ENCODE results near the gene SUPT3H.

SUPT3H gene

DNA sequence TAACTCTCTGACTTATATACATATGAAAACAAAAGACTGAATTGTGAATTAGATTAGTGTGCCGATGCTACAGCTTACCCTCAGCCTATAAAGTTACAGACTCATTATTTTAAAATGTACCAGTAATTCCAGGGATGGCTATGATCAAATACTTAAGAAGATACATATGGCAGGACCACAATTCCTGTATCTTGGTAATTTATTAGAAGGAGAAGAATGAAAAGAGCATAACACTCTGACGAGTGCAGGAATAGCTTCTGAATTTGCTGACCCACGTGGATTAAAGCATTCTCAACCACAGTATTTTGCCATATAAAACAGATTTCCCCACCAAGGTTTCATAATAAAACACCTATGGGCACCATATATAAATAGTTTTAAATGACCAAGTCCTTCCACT is 418.1 kb downstream of the SUPT3H start:
- no peaks in the 10 kb centered on the region for H3K36me3 ChIP-seq (ENCODE audit: insufficient read depth, low read length)
- no peak overlapping the region for H3K27ac ChIP-seq (ENCODE audit: low read depth, low read length)
- no peak overlapping the region for H2AFZ ChIP-seq (ENCODE audit: low read length, unreplicated experiment)
- no peaks in the 10 kb centered on the region for H3K27me3 ChIP-seq (ENCODE audit: insufficient read depth, low read length)
- H3K4me1 ChIP-seq (ENCODE audit: control insufficient read depth, insufficient read depth, low read length, unreplicated experiment) = peaks cover 11% of the 10 kb centered on the region
- no peaks in the 10 kb centered on the region for H3K79me2 ChIP-seq (ENCODE audit: control insufficient read depth, insufficient read depth, low read length, unreplicated experiment)
- H3K4me3 ChIP-seq (ENCODE audit: low read depth, low read length) = no peak overlapping the region

DNA sequence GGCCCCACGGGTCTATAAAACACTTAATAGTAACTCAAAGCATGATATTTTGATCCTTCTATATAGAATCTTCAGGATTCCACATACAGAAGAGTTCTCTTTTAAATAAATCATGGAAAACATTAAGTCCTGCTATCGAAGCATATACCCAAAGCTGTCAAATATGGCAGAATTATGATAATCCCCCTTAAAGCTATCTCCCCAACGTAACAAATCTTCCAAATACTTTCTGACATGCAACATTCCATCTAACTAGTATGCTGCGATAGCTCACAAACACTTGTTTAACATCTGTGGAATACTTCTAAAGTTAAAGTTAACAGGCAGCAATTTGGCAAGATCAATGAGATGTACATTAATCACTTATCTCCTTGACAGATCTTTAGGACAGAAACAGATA is 420.6 kb downstream of the SUPT3H start:
- no peaks in the 10 kb centered on the region for H3K27me3 ChIP-seq (ENCODE audit: insufficient read depth, low read length)
- H2AFZ ChIP-seq (ENCODE audit: low read length, unreplicated experiment) = no peak overlapping the region
- no peak overlapping the region for H3K27ac ChIP-seq (ENCODE audit: low read depth, low read length)
- H3K79me2 ChIP-seq (ENCODE audit: control insufficient read depth, insufficient read depth, low read length, unreplicated experiment) = no peaks in the 10 kb centered on the region
- H3K4me3 ChIP-seq (ENCODE audit: low read depth, low read length) = no peak overlapping the region
- no peaks in the 10 kb centered on the region for H3K36me3 ChIP-seq (ENCODE audit: insufficient read depth, low read length)
- H3K4me1 ChIP-seq (ENCODE audit: control insufficient read depth, insufficient read depth, low read length, unreplicated experiment) = peaks cover 11% of the 10 kb centered on the region

- Histone ChIP-seq H3K79me2 (ENCODE audit: control insufficient read depth, insufficient read depth, low read length, unreplicated experiment) (no peaks in the 10 kb centered on the region), H3K27me3 (ENCODE audit: insufficient read depth, low read length) (no peaks in the 10 kb centered on the region), H3K4me1 (ENCODE audit: control insufficient read depth, insufficient read depth, low read length, unreplicated experiment) (peaks cover 10% of the 10 kb centered on the region), H3K27ac (ENCODE audit: low read depth, low read length) (no peak overlapping the region), H3K36me3 (ENCODE audit: insufficient read depth, low read length) (no peaks in the 10 kb centered on the region), H3K4me3 (ENCODE audit: low read depth, low read length) (no peak overlapping the region), H2AFZ (ENCODE audit: low read length, unreplicated experiment) (no peak overlapping the region)
These were observed 421.3 kb downstream of the SUPT3H start for GRCh38 chr6:44956396-44956795.

DNA sequence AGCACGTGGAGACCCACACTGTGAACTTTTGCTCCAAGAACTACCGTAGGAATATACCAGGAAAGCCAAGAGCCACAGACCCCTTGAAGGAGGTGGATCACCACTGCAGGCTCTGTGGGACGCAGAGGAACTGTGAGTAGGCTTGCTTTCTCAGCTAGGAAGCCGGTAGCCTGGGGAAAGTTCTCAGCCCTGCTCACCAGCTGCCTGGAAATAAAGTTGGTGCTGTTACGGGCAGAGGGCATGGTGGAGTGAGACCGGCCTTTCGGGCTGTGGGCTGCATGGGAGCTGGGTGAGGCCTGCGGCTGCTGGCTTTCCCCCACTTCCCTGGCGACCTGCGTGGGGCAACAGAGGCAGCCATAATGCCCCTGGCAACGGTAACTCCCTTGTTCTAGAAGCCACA is 422.6 kb downstream of the SUPT3H start:
- no peak overlapping the region for H2AFZ ChIP-seq (ENCODE audit: low read length, unreplicated experiment)
- H3K27ac ChIP-seq (ENCODE audit: low read depth, low read length) = no peak overlapping the region
- H3K4me3 ChIP-seq (ENCODE audit: low read depth, low read length) = no peak overlapping the region
- H3K36me3 ChIP-seq (ENCODE audit: insufficient read depth, low read length) = no peaks in the 10 kb centered on the region; the same call in 1 of the 2 replicates
- no peaks in the 10 kb centered on the region for H3K27me3 ChIP-seq (ENCODE audit: insufficient read depth, low read length)
- no peaks in the 10 kb centered on the region for H3K4me1 ChIP-seq (ENCODE audit: control insufficient read depth, insufficient read depth, low read length, unreplicated experiment)
- no peaks in the 10 kb centered on the region for H3K79me2 ChIP-seq (ENCODE audit: control insufficient read depth, insufficient read depth, low read length, unreplicated experiment)

- Histone ChIP-seq H3K36me3 (ENCODE audit: insufficient read depth, low read length) (peaks cover 6% of the 10 kb centered on the region), H3K27me3 (ENCODE audit: insufficient read depth, low read length) (no peaks in the 10 kb centered on the region), H3K4me3 (ENCODE audit: low read depth, low read length) (no peak overlapping the region), H2AFZ (ENCODE audit: low read length, unreplicated experiment) (no peak overlapping the region), H3K27ac (ENCODE audit: low read depth, low read length) (no peak overlapping the region), H3K4me1 (ENCODE audit: control insufficient read depth, insufficient read depth, low read length, unreplicated experiment) (no peaks in the 10 kb centered on the region), H3K79me2 (ENCODE audit: control insufficient read depth, insufficient read depth, low read length, unreplicated experiment) (no peaks in the 10 kb centered on the region)
These were observed 423.5 kb downstream of the SUPT3H start for GRCh38 chr6:44954281-44954680.

GRCh38 chr6:44951253-44951747 is 426.4 kb downstream of the SUPT3H start:
- Histone ChIP-seq H3K27ac (ENCODE audit: low read depth, low read length) (no peak overlapping the region), H3K79me2 (ENCODE audit: control insufficient read depth, insufficient read depth, low read length, unreplicated experiment) (no peaks in the 10 kb centered on the region), H3K36me3 (ENCODE audit: insufficient read depth, low read length) (peaks cover 6% of the 10 kb centered on the region), H3K4me1 (ENCODE audit: control insufficient read depth, insufficient read depth, low read length, unreplicated experiment) (no peaks in the 10 kb centered on the region), H2AFZ (ENCODE audit: low read length, unreplicated experiment) (no peak overlapping the region), H3K4me3 (ENCODE audit: low read depth, low read length) (no peak overlapping the region), H3K27me3 (ENCODE audit: insufficient read depth, low read length) (no peaks in the 10 kb centered on the region)

DNA sequence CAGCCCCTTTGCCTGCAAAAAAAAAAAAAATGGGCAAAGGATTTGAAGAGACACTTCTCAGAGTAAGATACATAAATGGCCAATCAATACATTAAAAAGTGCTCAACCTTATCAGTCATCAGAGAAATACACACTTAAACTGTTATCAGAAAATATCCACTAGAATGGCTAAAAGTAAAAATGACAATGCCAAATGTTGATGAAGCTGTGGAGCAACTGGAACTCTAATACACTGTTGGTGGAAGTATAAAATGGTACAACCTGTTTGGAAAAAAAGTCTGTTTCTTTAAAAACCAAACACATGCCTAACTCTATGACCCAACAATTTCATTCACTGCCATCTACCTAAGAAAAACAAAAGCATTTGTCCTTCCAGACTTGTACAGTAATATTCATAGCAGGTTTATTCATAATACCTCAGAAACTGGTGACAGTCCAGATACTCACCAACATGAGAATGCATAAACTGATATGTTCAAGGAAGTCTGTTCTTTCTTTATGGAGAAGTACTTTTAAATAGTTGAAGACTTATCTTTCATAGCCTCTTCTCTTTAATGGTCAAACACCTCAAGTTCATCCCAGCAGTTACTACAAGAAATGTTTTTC is 428.0 kb downstream of the SUPT3H start:
- H3K27ac ChIP-seq (ENCODE audit: low read depth, low read length) = no peak overlapping the region
- no peaks in the 10 kb centered on the region for H3K27me3 ChIP-seq (ENCODE audit: insufficient read depth, low read length)
- no peaks in the 10 kb centered on the region for H3K4me1 ChIP-seq (ENCODE audit: control insufficient read depth, insufficient read depth, low read length, unreplicated experiment)
- H2AFZ ChIP-seq (ENCODE audit: low read length, unreplicated experiment) = no peak overlapping the region
- peaks cover 6% of the 10 kb centered on the region for H3K36me3 ChIP-seq (ENCODE audit: insufficient read depth, low read length)
- H3K4me3 ChIP-seq (ENCODE audit: low read depth, low read length) = no peak overlapping the region
- no peaks in the 10 kb centered on the region for H3K79me2 ChIP-seq (ENCODE audit: control insufficient read depth, insufficient read depth, low read length, unreplicated experiment)

DNA sequence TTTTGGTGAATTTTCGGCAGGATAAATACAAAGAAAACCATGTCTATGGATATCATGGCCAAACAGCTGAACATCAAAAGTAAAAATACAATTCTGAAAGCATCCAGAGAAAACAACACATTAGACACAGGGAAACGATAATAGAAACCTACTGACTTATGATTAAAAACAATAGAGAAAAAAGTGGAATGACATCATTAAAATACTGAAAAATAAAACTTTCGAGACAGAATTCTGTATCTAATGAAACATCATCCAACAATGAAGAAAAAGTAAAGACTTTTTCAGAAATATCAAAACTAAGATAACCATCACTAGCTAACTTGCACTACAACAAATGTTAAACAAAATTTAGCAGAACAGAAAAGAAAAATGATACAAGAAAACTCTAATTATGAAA is 434.2 kb downstream of the SUPT3H start:
- Histone ChIP-seq H3K4me1 (ENCODE audit: control insufficient read depth, insufficient read depth, low read length, unreplicated experiment) (no peaks in the 10 kb centered on the region), H3K79me2 (ENCODE audit: control insufficient read depth, insufficient read depth, low read length, unreplicated experiment) (no peaks in the 10 kb centered on the region), H3K4me3 (ENCODE audit: low read depth, low read length) (no peak overlapping the region), H3K27me3 (ENCODE audit: insufficient read depth, low read length) (no peaks in the 10 kb centered on the region), H3K36me3 (ENCODE audit: insufficient read depth, low read length) (no peaks in the 10 kb centered on the region), H3K27ac (ENCODE audit: low read depth, low read length) (no peak overlapping the region), H2AFZ (ENCODE audit: low read length, unreplicated experiment) (no peak overlapping the region)

DNA sequence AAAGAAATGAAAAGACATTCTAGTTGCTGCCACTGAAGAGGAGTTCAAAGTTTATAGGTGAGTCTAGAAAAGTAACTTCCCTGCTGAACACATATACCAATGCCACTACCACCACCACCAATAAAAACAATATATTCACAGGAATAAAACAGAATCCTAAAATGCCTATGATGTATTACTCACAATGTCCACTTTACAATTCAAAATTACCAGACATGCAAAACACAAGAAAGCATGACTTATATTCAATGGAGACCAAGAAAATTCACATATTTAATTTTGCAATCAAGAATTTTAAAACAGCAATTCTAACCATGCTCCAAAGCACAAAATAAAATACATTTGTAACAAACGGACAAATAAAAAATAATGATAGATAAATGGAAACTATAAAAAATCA is 434.9 kb downstream of the SUPT3H start:
- Histone ChIP-seq H2AFZ (ENCODE audit: low read length, unreplicated experiment) (no peak overlapping the region), H3K79me2 (ENCODE audit: control insufficient read depth, insufficient read depth, low read length, unreplicated experiment) (no peaks in the 10 kb centered on the region), H3K4me3 (ENCODE audit: low read depth, low read length) (no peak overlapping the region), H3K27ac (ENCODE audit: low read depth, low read length) (no peak overlapping the region), H3K36me3 (ENCODE audit: insufficient read depth, low read length) (no peaks in the 10 kb centered on the region), H3K27me3 (ENCODE audit: insufficient read depth, low read length) (no peaks in the 10 kb centered on the region), H3K4me1 (ENCODE audit: control insufficient read depth, insufficient read depth, low read length, unreplicated experiment) (no peaks in the 10 kb centered on the region)

DNA sequence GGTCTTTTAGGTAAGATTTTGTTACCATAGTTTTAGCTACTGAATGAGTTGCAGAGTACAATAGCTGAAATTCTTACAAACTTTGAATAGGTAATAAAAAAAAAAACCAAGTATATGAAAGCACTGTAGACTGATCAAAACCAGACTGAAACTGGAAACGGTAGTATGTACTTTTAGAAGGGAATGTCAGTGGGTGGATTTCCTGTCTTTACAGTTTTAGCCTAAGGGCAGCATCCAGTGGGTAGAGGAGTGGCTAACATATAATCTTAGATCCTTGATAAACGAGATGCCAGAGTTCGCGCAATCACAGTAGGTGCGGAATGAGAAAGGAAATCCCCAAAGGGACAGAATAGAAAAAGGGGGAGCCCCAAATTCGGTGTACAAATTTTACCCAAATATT is 435.5 kb downstream of the SUPT3H start:
- no peaks in the 10 kb centered on the region for H3K4me1 ChIP-seq (ENCODE audit: control insufficient read depth, insufficient read depth, low read length, unreplicated experiment)

DNA sequence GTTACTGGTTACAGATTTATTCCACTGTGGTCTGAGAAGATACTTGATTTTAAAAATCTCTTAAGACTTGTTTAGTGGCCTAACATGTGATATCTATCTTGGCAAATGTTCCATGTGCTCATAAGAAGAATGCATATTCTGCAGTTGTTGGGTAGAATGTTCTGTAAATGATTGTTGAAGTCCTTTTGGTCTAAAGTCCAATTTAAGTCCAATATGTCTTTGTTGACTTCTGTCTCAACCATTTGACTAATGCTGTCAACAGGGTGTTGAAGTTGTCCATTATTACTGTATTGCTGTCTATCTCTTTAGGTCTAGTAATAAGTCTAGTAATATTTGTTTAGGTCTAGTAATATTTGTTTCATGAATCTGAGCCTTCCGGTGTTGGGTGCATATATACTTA is 437.4 kb downstream of the SUPT3H start:
- H3K4me3 ChIP-seq (ENCODE audit: low read depth, low read length) = no peak overlapping the region

More for the DNA sequence above, 435.5 kb downstream of the SUPT3H start:
- no peak overlapping the region for H3K4me3 ChIP-seq (ENCODE audit: low read depth, low read length)
- no peaks in the 10 kb centered on the region for H3K79me2 ChIP-seq (ENCODE audit: control insufficient read depth, insufficient read depth, low read length, unreplicated experiment)
- no peak overlapping the region for H2AFZ ChIP-seq (ENCODE audit: low read length, unreplicated experiment)
- no peaks in the 10 kb centered on the region for H3K27me3 ChIP-seq (ENCODE audit: insufficient read depth, low read length)
- H3K36me3 ChIP-seq (ENCODE audit: insufficient read depth, low read length) = no peaks in the 10 kb centered on the region
- H3K27ac ChIP-seq (ENCODE audit: low read depth, low read length) = no peak overlapping the region

More for the DNA sequence above, 437.4 kb downstream of the SUPT3H start:
- Histone ChIP-seq H3K27me3 (ENCODE audit: insufficient read depth, low read length) (no peaks in the 10 kb centered on the region), H3K36me3 (ENCODE audit: insufficient read depth, low read length) (no peaks in the 10 kb centered on the region), H3K79me2 (ENCODE audit: control insufficient read depth, insufficient read depth, low read length, unreplicated experiment) (no peaks in the 10 kb centered on the region), H3K27ac (ENCODE audit: low read depth, low read length) (no peak overlapping the region), H3K4me1 (ENCODE audit: control insufficient read depth, insufficient read depth, low read length, unreplicated experiment) (no peaks in the 10 kb centered on the region), H2AFZ (ENCODE audit: low read length, unreplicated experiment) (no peak overlapping the region)

Data from ACC112 (cell line).